MM.1S (cell line): ENCODE data around the gene DUSP14.

Experiments
- DNase-seq: peaks from one replicate; pipeline ENCODE4 v3.0.0-alpha.2; 2015
- H2AFZ ChIP-seq: fragments of 300-600 bp; sonication (generic); 2 replicates; pipeline ENCODE4 v1.6.0; 2016; ENCODE audit warnings: antibody characterized with exemption, low read length
- H3F3A ChIP-seq: fragments of 300-600 bp; sonication (generic); 2 replicates; pipeline ENCODE4 v1.6.1; 2016; ENCODE audit warnings: mild to moderate bottlenecking, antibody characterized with exemption, low read length, moderate library complexity, mixed read lengths; ENCODE audit not compliant: insufficient read depth
- H3K27ac ChIP-seq: fragments of 300-600 bp; sonication (generic); 2 replicates; pipeline ENCODE4 v1.5.1; 2016; ENCODE audit warnings: mild to moderate bottlenecking, low read length
- H3K27me3 ChIP-seq: fragments of 300-600 bp; sonication (generic); replicated peaks from 2 replicates; pipeline ENCODE4 v1.6.0; 2016; ENCODE audit warnings: low read length; ENCODE audit not compliant: insufficient read depth
- H3K36me3 ChIP-seq: fragments of 300-600 bp; sonication (generic); replicated peaks from 2 replicates; pipeline ENCODE4 v1.6.1; 2016; ENCODE audit warnings: mild to moderate bottlenecking, low read length, mixed read lengths; ENCODE audit not compliant: insufficient read depth
- H3K4me1 ChIP-seq: fragments of 300-600 bp; sonication (generic); 2 replicates; pipeline ENCODE4 v1.6.1; 2016; ENCODE audit warnings: low read length, mixed read lengths
- H3K4me2 ChIP-seq: fragments of 300-600 bp; sonication (generic); 2 replicates; pipeline ENCODE4 v1.6.0; 2016; ENCODE audit warnings: low read depth, low read length
- H3K4me3 ChIP-seq: fragments of 300-600 bp; sonication (generic); 2 replicates; pipeline ENCODE4 v1.5.1; 2016; ENCODE audit warnings: low read length, mixed read lengths
- H3K79me2 ChIP-seq: fragments of 300-600 bp; sonication (generic); 2 replicates; pipeline ENCODE4 v1.6.1; 2016; ENCODE audit warnings: mixed run types, low read length, mixed read lengths
- H3K9ac ChIP-seq: fragments of 300-600 bp; sonication (generic); 2 replicates; pipeline ENCODE4 v1.6.1; 2016; ENCODE audit warnings: low read length, mixed read lengths
- H3K9me2 ChIP-seq: fragments of 300-600 bp; sonication (generic); replicated peaks from 2 replicates; pipeline ENCODE4 v1.6.1; 2016; ENCODE audit warnings: mild to moderate bottlenecking, low read length, mixed read lengths; ENCODE audit not compliant: insufficient read depth
- H3K9me3 ChIP-seq: fragments of 300-600 bp; sonication (generic); replicated peaks from 2 replicates; pipeline ENCODE4 v1.6.1; 2016; ENCODE audit warnings: mild to moderate bottlenecking, low read length, mixed read lengths; ENCODE audit not compliant: insufficient read depth
- H4K20me1 ChIP-seq: fragments of 300-600 bp; sonication (generic); 2 replicates; pipeline ENCODE4 v1.6.1; 2016; ENCODE audit warnings: mild to moderate bottlenecking, low read length, moderate library complexity, mixed read lengths; ENCODE audit not compliant: insufficient read depth
- CTCF ChIP-seq: fragments of 300-600 bp; sonication (generic); IDR thresholded peaks from 2 replicates; pipeline ENCODE4 v1.5.1; 2016; ENCODE audit warnings: antibody characterized with exemption, low read length, mixed read lengths
- EZH2 ChIP-seq: fragments of 300-600 bp; sonication (generic); optimal IDR thresholded peaks from 2 replicates; pipeline ENCODE3; 2017; ENCODE audit warnings: low read depth, mild to moderate bottlenecking, antibody characterized with exemption, low read length, mixed read lengths
- EZH2phosphoT487 ChIP-seq: fragments of 300-600 bp; sonication (generic); IDR thresholded peaks from 2 replicates; pipeline ENCODE4 v1.6.1; 2018; ENCODE audit warnings: antibody characterized with exemption, low read length

DUSP14 gene

GRCh38 chr17:37488009-37488604, 1.6 kb upstream of the DUSP14 start:
- H3K9ac ChIP-seq = peak overlapping the region; percentile 82; the same call in 1 of the 2 replicates
- peak overlapping the region; percentile 82; the same call in 1 of the 2 replicates for H3K27ac ChIP-seq
- peak overlapping the region; percentile 82 for H2AFZ ChIP-seq
- H3F3A ChIP-seq = peaks cover 11% of the 10 kb centered on the region
- H3K4me2 ChIP-seq = peak overlapping the region; percentile 83
- H3K4me1 ChIP-seq = peaks cover 11% of the 10 kb centered on the region
- peak; percentile 31 for DNase-seq
- no peaks in the 10 kb centered on the region for H3K27me3 ChIP-seq
- H3K9me2 ChIP-seq = no peaks in the 10 kb centered on the region
- no peaks in the 10 kb centered on the region for H4K20me1 ChIP-seq
- peaks cover 30% of the 10 kb centered on the region for H3K79me2 ChIP-seq
- no peaks in the 10 kb centered on the region for H3K36me3 ChIP-seq
- no peak for TF ChIP-seq EZH2phosphoT487
- no peak for TF ChIP-seq CTCF
- no peak for TF ChIP-seq EZH2
- peak overlapping the region; percentile 80 for H3K4me3 ChIP-seq
- H3K9me3 ChIP-seq = no peaks in the 10 kb centered on the region

- H3K4me1 ChIP-seq = peaks cover 11% of the 10 kb centered on the region
- peak; percentile 76 for DNase-seq
- TF ChIP-seq CTCF = no peak
- TF ChIP-seq EZH2phosphoT487 = no peak
- TF ChIP-seq EZH2 = no peak
- peaks cover 35% of the 10 kb centered on the region for H3K79me2 ChIP-seq
- peak overlapping the region; percentile 82 for H2AFZ ChIP-seq
- H3K36me3 ChIP-seq = no peaks in the 10 kb centered on the region
- no peaks in the 10 kb centered on the region for H3K9me2 ChIP-seq
- H3K27me3 ChIP-seq = no peaks in the 10 kb centered on the region
- peak overlapping the region; percentile 83 for H3K4me2 ChIP-seq
- peak overlapping the region; percentile 82 for H3K9ac ChIP-seq
- peak overlapping the region; percentile 82 for H3K27ac ChIP-seq
- H4K20me1 ChIP-seq = no peaks in the 10 kb centered on the region
- no peaks in the 10 kb centered on the region for H3K9me3 ChIP-seq
- H3K4me3 ChIP-seq = peak overlapping the region; percentile 80
- H3F3A ChIP-seq = peaks cover 11% of the 10 kb centered on the region
Observed at GRCh38 chr17:37488607-37489196, 989 bp upstream of the DUSP14 start.

- H3K79me2 ChIP-seq = peaks cover 49% of the 10 kb centered on the region
- no peaks in the 10 kb centered on the region for H3K36me3 ChIP-seq
- peak; percentile 61 for DNase-seq
- no peaks in the 10 kb centered on the region for H4K20me1 ChIP-seq
- peak overlapping the region; percentile 40; the same call in 1 of the 2 replicates for H3K9ac ChIP-seq
- peak overlapping the region; percentile 76 for H3K4me3 ChIP-seq
- H2AFZ ChIP-seq = peak overlapping the region; percentile 52; the same call in 1 of the 2 replicates
- no peaks in the 10 kb centered on the region for H3K27me3 ChIP-seq
- peaks cover 11% of the 10 kb centered on the region for H3K4me1 ChIP-seq
- peaks cover 11% of the 10 kb centered on the region for H3F3A ChIP-seq
- TF ChIP-seq CTCF (peak; percentile 14; the same call in 1 of the 2 replicates), EZH2phosphoT487 (no peak)
- peak overlapping the region; percentile 77 for H3K4me2 ChIP-seq
- peak overlapping the region; percentile 38; the same call in 1 of the 2 replicates for H3K27ac ChIP-seq
- no peaks in the 10 kb centered on the region for H3K9me3 ChIP-seq
- no peaks in the 10 kb centered on the region for H3K9me2 ChIP-seq
Observed at GRCh38 chr17:37490022-37490587, 414 bp downstream of the DUSP14 start.
